Lower leg skin (tissue), 3 donors: Measurements from ENCODE around the gene RASA3.

Source experiments
- POLR2A ChIP-seq, 2 donors: fragments of 450-650 bp; IDR thresholded peaks; one replicate each; pipeline ENCODE4 v1.6.1; 2016 to 2017; ENCODE audit warnings: antibody characterized with exemption in 2 of 2, mild to moderate bottlenecking in 1 of 2, moderate library complexity in 1 of 2
- TF ChIP-seq, protein P1 (sequence below), 3 donors: fragments of 450-650 bp; IDR thresholded peaks; one replicate each; pipeline ENCODE4 v1.5.1; 2016; ENCODE audit warnings: antibody characterized with exemption in 3 of 3, mild to moderate bottlenecking in 3 of 3, moderate library complexity in 2 of 3

DNA sequence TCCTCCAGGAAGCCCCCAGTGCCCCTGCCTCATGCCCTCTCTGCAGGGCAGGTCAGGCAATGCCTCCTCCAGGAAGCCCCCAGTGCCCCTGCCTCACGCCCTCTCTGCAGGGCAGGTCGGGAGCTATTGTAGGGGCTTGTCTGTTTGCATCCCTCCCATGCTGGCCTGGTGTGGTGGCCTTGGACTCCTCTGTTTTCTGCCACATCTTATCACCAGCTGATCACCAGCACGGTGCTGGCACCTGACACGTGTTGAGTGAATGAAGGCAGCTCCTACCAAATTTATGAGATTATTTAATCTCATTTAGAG, 107.1 kb downstream of the RASA3 start:
- TF ChIP-seq, protein P1, sequence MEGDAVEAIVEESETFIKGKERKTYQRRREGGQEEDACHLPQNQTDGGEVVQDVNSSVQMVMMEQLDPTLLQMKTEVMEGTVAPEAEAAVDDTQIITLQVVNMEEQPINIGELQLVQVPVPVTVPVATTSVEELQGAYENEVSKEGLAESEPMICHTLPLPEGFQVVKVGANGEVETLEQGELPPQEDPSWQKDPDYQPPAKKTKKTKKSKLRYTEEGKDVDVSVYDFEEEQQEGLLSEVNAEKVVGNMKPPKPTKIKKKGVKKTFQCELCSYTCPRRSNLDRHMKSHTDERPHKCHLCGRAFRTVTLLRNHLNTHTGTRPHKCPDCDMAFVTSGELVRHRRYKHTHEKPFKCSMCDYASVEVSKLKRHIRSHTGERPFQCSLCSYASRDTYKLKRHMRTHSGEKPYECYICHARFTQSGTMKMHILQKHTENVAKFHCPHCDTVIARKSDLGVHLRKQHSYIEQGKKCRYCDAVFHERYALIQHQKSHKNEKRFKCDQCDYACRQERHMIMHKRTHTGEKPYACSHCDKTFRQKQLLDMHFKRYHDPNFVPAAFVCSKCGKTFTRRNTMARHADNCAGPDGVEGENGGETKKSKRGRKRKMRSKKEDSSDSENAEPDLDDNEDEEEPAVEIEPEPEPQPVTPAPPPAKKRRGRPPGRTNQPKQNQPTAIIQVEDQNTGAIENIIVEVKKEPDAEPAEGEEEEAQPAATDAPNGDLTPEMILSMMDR (IDR thresholded peaks at IDR 0.05): no peak
- no peak for TF ChIP-seq POLR2A (IDR thresholded peaks at IDR 0.05)
